SKM-1 (cell line): Measurements from ENCODE around the gene DNAJC15.

ENCODE experiments used
- DNase-seq: peaks from one replicate; lab custom pipeline; 2025; ENCODE audit not compliant: unreplicated experiment; lab: John Stamatoyannopoulos, UW

The DNAJC15 gene

DNA sequence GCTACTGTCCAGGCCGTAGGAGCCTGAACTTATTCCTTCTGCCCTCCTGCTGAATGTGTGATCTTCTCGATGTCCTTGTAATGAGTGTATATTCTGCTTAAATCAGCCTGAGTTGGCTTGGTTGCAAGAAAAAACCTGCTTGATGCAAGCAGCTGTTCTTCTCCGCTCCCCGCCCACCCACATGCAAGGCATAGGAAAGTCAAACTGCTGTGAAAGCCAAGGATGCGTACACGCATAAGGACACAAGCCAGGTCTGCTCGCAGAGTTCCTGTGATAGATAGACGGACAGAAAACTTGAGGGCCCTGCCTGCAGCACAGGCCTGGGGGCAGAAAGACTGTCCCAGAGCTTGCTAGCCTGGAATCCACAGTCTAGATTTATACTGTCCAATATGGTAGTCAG is 101.1 kb downstream of the DNAJC15 start:
- no peak for DNase-seq

DNA sequence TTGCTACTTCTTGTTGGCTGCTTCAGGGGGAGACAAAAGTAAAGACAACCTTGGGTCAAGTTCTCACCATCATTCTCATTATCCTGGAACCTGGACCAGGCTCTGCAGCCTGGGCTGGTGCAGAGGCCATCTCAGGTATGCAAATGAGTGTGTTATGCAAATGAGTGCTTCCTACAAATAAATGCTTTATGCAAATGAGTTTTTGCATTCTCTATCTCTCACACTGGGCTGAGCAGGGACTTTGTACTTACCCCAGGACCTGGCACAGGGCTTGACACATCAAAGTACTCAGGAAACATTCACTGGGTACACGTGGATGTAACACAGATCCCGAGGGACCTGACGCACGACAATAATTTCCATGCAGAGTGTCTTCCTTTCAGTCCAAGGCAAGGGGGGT is 103.0 kb downstream of the DNAJC15 start:
- DNase-seq = no peak

GRCh38 chr13:43127103-43127798 is 103.9 kb downstream of the DNAJC15 start:
- DNase-seq = no peak

DNA sequence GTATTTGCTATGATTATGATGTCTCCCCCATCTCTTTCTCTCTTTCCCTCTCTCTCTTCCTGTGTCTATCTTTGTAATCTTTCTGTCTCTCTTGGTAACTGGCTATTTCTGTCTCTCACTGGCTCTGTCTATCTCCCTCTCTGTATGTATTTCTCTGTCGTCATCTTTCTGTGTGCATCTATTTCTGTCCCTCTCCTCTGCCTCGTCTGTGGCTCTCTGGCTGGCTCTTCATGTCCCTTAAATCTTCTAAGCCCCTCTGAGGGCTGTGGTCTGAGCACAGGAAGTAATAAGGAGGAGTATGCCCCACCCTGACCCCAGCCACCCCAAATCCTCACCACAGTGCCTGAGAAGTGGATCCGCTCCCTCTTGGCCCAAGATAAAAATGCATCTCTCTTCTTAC is 104.4 kb downstream of the DNAJC15 start:
- DNase-seq = no peak

DNA sequence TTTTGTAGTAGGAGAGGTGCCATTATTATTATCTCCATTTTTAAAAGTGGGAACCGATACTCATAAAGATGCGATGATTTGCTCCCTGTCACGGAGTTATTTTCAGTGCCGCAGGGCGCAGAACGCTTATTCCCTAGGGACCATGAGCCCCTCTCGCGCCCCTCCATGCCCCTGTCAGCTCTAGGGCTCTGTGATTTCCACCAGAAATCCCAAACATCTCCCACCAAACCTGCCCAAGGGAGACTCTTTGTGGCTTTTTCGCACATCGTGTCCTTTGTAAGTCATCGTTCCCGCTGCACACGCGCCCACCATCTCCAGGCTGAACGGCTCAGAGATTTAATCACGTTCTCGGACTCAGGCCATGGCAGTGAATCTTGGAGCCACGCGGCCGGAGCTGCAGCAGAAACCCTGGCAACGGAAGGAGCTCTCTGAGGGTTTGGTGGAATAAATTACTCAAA is 105.1 kb downstream of the DNAJC15 start:
- DNase-seq = no peak

DNA sequence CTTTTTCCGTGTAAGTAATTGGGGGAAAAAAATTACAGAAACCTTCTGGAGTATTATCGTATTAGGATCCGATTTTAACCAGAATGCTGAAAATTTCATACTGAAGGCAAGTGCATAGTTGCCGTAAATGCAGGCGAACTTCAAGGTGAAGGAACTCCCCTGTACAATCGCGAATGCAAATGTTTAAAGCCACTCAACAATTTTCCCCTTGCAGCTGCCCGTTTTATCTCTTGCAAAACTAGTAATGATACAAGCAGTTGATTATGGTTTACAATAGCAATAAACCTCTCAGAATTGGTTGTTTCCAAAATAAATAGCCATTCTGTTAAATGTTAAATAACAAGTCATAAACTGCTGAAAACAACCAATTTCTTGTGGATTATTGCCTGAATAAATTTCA is 105.7 kb downstream of the DNAJC15 start:
- DNase-seq = no peak

DNA sequence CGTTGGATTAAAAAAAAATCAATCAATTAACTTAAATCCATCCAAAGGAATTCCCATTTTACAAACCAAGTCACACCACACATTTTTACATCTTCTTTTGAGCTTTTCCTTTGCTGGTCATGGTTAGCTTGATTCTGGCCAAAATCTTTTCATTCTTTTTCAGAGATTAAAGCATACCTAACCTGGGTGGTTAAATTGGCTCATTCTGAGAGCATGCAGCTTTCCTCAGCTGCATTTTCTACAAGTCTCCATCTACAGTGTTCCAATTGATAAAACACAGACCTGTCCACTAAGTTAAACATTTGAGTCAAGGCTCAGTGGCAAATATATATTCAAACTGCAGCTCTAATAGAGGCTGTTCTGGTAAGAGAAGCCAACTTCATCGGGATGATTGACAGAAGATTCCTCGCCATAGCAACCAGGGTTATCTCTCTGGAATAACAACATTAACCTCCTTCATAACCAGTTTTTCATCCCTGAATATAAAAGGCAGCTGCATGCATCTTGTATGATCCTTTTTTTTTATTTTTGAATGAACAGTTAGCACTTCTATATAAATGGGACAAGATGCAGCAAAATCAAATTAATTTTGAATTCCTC is 106.2 kb downstream of the DNAJC15 start:
- DNase-seq = no peak

DNA sequence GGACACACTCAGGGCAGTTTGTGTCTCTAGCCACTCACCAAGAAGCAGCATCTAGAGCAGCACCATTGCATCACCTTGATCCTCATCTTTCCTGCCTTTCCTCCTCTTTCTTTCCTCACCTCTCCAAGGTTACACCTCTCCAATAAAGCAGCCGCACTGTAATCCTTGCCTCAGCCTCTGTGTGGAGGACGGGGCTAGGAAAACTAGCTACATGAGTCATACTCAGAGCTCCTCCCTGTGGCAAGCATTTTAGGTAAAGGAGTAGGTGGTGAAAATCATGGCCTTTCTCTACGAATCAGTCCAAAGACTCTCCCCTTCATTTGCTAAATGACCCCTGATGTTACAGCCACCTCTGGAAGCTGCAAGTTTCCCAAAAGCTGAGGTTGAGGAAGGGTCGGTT is 108.9 kb downstream of the DNAJC15 start:
- DNase-seq = no peak

DNA sequence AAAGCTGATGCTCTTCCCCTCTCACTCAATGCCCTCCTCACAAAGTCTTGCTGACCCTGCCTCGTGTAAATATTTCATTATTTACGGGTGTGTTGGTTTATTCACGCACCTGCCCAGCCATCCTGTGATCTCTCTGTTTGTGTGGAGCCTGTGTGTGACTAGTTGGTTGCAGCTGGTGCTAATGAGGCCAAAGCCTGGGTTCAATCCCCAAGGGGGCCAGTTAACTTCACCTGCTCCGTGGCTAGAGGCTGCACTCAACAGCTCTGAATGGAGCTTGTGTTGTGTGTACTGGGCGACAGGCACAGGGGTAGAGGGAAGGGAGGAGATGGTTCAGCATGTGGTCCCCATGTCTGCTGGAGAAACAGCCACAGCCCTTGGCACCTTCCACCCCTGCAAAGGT is 109.5 kb downstream of the DNAJC15 start:
- no peak for DNase-seq

GRCh38 chr13:43133792-43134191 is 110.4 kb downstream of the DNAJC15 start:
- DNase-seq = no peak

GRCh38 chr13:43134868-43135267 is 111.5 kb downstream of the DNAJC15 start:
- no peak for DNase-seq

GRCh38 chr13:43135516-43135915 is 112.1 kb downstream of the DNAJC15 start:
- no peak for DNase-seq

GRCh38 chr13:43136920-43137575 is 113.7 kb downstream of the DNAJC15 start:
- DNase-seq = no peak

GRCh38 chr13:43139211-43139610 is 115.8 kb downstream of the DNAJC15 start:
- DNase-seq = no peak

DNA sequence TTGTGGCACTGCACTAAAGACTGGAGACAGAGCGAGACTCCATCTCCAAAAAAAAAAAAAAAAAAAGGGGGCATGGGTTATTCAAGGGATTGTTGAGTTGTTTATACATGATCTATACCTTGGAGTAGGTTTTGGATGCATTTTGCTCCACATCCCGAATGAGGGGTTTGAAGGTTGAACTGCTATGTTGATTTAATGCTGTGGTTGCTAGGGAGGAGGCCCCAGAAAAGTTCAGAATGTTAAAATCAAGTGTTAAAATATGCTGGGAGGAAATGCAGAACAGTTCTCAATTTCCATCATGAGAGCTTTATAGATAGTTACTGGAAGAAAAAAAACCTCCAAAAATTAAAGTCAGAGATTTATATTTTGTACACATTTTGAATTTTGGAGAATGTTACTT is 116.5 kb downstream of the DNAJC15 start:
- no peak for DNase-seq

GRCh38 chr13:43140985-43141384 is 117.6 kb downstream of the DNAJC15 start:
- no peak for DNase-seq

DNA sequence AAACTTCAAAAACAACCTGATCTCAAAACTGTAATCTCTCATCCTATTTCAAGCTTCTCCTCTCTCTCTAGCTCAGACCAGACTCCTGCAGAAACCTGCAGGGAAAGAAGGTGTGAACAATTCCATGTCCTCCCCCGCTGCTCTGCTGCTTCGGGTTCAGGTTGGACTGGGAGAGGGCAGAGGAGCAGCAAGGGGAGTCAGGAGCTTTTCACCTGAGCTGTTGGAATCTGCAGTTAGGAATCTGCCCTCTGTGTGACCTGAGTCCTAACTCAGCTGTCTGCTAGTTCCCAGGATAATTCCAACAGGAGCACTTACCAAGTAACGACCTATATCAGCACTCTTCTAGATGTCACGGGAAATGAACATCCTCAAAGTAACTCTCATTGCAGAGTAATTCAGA is 118.3 kb downstream of the DNAJC15 start:
- no peak for DNase-seq

DNA sequence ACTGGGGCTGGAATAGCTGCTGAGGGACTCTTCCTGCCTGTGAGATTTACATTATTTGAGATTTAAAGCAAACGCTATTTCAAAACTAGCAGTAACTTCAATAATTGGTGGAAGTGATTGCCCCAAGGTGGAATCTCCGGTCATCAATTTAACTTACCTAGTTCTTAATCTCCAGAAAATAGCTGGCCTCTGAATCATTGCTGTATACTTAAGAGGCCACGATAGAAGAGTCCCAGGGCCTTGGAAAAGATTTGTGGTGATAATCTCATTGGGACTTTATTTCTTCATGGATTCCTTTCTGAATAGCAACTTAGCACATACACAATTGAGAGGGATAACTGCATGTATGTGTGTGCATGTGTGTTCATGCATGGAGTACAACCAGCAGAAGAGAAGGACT is 120.2 kb downstream of the DNAJC15 start:
- no peak for DNase-seq

GRCh38 chr13:43145534-43146196 is 122.3 kb downstream of the DNAJC15 start:
- DNase-seq = no peak

- no peak for DNase-seq
These were observed 123.0 kb downstream of the DNAJC15 start for GRCh38 chr13:43146400-43146799.

GRCh38 chr13:43150369-43151207 is 127.2 kb downstream of the DNAJC15 start:
- DNase-seq = no peak
